ENCODE data around the gene ERH.
"Not testable (repeated sequence)": the region's sequence is repeated elsewhere in the genome, so short reads cannot be mapped to it uniquely, and the experiment has no call there.

Gene ERH

DNA sequence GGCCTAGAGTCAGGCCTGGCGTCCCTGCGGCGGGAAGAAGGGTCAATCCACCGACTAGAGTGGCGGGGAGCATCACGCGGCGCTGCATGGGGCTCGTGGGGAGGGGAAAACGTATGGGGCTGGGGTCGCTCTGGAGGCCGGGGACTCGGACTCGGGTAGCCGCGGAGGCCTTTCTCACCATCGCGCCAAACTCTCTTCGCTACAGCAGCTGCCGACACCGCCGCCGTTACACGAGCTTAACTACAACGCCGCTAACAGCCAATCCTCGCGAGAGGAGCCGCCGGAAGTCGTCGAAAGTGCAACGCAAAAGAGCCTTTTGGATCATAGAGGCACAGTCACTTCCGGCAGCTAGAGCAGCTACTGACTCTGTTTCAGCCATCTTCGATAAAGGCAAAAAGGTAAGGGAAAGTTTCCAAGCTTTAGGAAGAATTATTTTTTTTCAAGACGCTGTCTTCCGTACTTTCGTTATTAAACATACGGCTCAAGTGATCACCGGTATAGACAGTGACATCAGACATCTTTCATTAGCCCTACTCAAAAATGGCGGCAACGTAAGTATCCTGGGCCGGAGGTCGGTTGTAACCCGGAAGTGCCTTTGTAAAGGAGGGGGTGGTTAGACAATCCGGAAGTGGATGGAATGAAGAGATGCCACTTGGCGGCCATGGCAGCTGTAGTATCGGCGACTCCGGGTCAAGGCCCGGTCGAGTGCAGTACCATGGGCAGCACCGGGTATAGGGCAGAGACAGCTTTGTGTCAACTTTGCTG lies at the start of gene ERH, which contains the start of gene SLC39A9:
Gene ERH, minus strand, starts transcription at position 247 of the 765 bp plus-strand sequence. Its CDS starts 66 bp downstream, at position 181.
Gene SLC39A9, plus strand, starts transcription at position 640 of the 765 bp plus-strand sequence. CDS start 678 bp downstream, outside the sequence.
- DNase-seq: peak; percentile 98

DNA sequence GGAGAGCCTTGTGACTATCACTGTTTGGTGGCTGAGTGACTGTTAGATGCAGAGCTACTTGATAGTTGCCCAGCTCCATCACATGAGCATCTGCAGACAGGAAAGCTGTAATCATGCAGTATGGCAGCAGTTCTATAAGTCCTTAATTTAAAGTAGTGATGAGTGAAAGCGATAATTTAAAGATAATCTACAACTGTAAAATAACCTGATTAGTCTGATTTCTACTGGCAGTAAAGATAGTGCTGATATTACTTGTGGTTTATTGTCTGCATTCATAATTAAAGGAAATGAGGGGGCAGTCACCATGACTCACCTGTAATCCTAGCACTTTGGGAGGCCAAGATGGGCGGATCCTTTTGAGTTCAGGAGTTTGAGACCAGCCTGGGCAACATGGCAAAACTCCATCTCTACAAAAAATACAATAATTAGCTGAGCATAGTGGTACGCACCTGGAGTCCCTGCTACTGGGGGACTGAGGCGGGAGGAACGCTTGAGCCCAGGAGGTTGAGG lies 45.3 kb upstream of the ERH start:
- DNase-seq: no peak

DNA sequence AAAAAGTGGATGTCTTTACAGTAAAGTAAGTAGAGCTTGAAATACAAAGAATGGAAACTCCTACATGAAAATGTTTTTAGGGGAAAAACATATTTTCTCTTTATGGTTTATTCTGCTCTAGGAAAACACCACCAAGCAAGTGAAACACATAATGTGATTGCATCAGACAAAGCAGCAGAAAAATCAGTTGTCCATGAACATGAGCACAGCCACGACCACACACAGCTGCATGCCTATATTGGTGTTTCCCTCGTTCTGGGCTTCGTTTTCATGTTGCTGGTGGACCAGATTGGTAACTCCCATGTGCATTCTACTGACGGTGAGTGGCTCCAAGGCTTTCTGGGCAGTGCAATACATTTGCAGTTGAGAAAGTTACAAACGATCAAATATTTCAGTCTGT lies 43.8 kb upstream of the ERH start:
- DNase-seq: no peak

DNA sequence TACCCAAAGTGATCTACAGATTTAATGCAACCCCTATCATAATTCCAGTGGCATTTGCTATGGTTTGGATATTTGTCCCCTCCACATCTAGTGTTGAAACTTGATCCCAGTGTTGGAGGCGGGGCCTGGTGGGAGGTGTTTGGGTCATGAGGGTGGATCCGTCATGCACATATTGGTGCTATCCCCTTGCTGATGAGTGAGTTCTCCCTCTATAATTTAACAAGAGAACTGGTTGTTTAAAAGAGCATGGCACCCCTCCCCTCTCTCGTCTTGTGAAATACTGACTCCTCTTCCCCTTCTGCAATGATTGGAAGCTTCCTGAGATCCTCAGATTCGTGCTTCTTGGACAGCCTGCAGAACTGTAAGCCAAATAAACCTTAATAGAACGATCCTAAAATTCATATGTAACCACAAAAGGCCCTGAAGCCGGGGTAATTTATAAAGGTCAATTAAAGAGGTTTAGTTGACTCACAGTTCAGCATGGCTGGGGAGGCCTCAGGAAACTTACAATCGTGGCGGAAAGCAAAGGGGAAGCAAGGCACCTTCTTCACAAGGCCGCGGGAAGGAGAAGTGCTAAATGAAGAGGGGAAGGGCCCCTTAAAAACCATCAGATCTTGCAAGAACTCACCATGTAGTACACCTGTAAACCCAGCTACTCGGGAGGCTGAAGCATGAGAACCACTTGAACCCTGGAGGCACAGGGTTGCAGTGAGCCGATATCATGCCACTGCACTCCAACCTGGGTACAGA lies 41.6 kb upstream of the ERH start:
- no peak for DNase-seq

DNA sequence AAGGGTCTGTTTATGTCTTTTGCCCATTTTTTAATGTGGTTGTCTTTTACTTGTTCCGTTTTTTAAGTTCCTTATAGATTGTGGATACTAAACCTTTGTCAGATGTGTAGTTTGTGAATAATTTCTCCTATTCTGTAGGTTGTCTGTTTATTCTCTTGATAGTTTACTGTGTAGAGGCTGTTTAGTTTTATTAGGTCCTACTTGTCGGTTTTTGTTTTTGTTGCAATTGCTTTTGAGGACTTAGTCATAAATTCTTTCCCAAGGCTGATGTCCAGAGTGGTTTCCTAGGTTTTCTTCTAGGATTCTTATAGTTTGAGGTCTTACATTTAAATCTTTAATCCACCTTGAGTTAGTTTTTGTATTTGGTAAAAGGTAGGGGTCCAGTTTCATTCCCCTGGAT lies 34.3 kb upstream of the ERH start:
- no peak for DNase-seq

DNA sequence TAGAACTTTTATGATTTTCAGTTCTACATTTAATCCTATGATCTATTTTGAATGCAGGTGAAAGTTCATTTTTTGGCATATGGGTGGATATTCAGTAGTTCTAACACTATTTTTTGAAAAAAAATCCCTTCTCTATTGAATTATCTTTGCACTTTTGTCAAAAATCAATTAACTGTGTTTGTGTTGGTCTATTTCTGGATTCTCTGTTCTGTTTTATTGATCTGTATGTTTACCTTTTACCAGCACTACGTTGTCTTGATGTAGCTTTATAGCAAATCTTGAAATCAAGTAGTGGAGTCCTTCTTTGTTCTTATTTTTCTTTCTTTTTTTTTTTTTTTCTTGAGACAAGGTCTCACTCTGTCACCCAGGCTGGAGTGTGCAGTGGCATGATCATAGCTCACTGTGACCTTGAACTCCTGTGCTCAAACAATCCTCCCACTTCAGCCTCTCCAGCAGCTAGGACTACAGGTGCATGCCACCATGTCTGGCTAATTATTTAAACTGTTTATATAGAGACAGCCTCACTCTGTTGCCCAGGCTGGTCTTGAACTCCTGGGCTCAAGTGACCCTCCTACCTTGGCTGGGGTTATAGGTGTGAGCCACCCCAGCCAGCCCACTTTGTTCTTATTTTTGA lies 32.3 kb upstream of the ERH start:
- DNase-seq: no peak

DNA sequence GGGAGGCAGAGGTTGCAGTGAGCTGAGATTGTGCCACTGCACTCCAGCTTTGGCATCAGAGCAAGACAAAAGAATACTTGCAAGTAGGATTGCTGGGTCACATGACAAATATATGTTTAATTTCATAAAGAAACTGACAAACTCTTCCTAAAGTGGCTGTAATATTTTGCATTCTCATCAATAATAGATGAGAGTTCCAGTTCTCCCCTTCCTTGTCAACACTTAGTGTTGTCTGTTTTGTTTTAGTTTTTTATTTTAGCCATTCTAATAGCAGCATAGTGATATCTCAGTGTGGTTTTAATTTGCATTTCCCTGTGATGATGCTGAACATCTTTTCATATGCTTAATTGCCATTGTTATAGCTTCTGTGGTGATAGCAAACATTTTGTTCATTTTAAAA lies 31.5 kb upstream of the ERH start:
- DNase-seq: no peak

DNA sequence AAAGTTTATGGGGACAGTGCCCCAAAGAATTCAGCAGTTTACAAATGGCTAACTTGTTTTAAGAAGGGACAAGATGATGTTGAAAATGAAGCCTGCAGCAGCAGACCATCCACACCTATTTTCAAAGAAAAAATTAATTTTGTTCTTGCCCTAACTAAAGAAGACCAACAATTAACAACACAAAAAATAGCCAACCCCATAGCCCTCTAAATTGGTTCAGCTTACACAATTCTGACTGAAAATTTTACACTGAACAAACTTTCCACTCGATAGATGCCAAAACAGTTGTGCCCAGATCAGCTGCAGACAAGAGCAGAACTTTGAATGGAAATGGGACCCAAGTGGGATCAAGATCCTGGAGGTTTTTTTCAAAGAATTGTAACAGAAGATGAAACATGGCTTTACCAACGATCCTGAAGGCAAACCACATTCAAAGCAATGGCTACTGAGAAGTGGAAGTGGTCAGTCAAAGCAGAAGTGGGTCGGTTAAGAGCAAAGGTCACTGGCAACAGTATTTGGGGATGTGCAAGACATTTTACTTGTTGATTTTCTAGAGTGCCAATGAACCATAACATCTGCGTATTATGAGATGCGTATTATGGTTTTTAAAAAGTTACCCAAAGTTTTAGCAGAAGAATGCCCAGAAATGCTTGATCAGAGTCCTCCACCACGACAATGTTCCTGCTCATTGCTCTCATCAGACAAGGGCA lies 30.3 kb upstream of the ERH start:
- DNase-seq: no peak

DNA sequence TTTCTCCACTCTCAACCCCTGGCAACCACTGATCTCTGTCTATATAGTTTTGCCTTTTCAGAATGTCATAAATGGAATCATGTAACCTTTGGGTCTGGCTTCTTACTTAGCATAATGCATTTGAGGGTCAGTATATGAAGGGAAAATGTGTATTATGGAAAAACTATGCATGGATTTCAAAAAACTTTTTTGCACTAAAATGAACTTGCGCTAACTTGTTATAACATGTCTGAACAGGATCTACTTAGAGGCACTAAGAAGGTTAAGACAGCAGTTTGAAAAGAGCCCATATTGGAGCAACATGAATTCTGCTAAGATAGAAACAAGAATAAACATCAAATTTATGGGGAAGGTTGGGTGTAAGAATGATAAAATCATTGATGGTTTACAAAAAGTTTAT lies 29.5 kb upstream of the ERH start:
- no peak for DNase-seq

DNA sequence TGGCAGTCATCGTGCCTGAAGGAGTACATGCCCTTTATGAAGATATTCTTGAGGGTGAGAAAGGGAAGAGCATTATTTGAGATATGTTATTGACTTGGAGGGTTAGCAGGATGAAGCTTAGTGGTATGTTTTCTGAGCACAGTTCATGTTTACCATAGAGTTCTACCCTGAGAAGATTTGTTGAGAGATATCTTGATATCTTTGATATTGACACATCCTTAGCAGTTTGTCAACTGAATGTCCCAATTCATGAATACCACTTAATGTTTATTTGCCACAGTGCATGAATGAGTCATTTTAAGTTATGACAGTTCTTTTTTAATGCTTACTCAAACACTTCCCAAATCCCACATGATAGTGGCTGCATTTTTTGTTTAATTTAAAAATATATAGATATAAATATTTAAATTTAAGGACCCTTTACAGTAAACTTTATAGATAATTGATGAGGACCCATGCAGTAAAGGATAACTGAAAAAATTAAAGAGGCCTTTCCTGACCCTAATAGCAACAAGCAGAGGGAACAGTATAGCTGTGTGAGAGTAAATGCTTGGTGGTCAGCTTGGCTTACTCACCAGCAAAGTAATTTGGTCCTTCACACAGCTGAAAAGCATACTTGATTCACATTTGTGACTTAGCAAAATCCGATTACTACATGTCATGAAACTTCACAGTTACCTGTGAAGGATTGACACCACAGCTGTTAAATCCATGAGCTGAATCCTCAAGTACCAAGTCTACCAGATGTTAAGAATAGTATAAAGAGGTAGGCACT lies 26.2 kb upstream of the ERH start:
- DNase-seq: no peak

DNA sequence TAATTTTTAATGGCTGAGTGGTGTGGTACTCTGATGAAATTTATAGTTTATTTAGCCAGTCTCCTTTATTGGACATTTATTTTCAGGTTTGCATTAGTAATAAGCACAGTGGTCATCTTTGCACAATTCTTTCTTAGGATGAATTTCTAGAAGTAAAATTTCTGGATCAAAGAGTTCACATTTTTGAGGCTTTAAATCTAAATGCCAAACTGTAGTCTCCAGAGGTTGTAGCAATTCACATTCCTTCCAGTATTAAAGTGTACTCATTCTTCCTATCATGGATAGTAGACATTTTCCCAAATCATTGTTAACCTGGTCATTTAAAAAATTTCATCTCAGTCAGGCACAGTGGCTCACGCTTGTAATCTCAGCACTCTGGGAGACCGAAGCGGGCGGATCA lies 25.2 kb upstream of the ERH start:
- no peak for DNase-seq

DNA sequence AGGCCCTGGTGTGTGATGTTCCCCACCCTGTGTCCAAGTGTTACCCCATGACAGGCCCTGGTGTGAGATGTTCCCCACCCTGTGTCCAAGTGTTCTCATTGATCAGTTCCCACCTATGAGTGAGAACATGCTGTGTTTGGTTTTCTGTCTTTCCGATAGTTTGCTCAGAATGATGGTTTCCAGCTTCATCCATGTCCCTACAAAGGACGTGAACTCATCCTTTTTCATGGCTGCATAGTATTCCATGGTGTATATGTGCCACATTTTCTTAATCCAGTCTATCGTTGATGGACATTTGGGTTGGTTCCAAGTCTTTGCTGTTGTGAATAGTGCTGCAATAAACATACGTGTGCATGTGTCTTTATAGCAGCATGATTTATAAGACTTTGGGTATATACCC lies 18.0 kb upstream of the ERH start:
- not testable (repeated sequence) for DNase-seq

DNA sequence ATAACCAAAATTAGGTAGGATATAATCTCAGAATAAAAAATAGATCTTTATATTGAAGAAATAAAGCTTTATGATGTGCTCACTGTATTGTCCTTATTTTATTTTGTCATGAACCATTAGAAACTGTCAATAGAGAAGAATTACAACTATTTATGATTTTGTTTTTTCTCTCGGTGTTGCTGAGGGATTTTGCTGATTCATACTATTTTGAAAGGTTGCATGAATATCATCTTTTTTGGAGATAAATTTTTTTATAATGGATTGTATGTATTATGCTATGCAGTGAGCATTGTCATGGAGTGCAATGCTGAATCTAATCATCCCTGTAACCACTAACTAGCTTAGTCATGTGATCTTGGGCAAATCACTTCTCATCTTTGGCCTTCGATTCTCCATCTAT lies 15.4 kb upstream of the ERH start:
- DNase-seq: no peak

DNA sequence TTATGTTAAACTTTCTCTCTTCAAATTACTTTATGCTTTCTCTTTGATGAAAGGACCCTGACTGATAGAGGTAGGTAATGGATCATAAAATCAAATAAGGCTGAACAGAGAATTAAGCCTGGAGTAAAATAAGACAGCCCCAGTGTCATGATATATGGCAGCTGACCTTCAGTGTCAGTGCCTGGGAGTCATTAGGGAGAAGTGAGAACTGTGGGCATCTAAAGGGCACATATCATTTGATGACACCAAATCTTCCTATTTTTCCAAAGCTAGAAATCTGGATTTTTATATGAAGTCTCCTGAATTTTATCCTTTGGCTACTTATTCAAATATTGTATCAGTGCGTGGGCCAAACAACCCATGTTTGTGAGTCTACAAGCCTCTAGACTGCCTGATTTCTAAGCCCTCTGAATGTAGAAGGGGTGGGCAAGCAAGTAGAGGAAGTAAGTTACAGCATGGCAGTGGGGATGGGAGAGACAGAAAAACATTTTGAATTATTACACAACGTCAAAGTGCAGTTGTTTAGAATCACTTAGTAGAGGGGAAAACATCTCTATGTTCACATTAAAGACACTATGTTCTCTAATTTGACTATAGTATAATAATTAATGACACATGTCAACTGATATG lies 10.3 kb upstream of the ERH start:
- no peak for DNase-seq

DNA sequence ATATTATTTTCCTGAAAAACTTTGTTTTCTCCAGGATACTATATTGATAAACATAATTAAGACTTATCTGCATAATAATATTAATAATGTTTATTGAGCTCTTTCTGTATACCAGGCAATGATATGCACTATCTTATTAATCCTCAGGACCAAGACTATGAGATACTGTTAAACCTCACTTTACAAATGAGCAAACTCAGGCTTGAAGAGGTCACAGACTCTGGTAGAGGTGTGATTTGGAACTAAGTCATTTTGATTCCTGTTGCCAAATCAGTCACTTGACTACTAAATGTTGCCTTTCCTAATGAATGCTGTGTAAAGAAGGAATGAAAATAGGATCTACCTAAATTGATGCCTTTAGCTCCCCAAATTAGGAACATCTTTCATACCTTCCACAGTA lies 7.7 kb upstream of the ERH start:
- DNase-seq: no peak

DNA sequence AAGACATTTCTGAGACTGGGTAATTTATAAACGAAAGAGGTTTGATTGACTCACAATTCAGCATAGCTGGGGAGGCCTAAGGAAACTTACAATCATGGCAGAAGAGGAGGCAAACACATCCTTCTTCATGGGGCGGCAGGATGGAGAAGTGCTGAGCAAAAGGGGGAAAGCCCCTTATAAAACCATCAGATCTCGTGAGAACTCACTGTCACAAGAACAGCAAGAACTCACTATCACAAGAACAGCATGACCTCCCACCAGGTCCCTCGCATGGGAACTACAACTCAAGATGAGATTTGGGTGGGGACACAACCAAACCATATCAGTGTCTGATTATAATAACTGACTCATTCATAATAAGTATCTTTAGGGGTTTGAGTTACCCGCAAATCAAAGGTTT lies 6.8 kb upstream of the ERH start:
- DNase-seq: no peak

DNA sequence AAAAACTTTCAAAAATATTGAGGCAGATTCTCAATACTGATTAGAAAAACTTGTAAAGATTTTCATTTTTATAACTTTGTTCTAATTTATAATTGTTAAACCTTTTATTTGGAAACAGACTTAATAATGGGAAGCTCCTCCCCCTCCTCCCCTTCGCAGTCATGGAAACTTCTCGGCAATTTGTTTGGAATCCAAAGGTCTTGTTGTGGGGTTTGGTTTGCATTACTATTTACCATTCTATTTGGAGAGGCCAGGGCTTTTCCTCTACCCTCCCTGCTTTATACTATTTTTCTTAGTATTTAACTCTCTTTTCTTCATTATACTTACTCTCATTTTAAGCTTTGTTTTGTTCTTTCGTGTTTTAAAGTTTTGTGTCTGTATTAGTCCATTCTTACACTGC lies 6.4 kb upstream of the ERH start:
- no peak for DNase-seq

DNA sequence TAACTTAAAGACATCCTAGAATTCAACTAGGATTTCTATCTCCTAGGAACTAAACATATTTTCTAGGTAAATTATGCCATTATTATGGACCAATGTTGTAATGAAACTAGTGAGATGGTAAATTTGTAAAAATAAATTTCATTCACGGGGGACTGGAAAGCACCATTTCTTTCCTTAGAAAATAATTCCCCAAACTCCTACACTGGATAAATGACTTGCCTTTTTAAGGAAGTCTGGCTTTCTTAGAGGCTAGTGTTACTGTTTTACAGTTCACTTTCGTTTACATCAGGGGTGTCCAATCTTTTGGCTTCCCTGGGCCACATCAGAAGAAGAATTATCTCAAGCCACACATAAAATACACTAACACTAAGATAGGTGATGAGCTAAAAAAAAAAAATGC lies 3.7 kb upstream of the ERH start:
- no peak for DNase-seq

DNA sequence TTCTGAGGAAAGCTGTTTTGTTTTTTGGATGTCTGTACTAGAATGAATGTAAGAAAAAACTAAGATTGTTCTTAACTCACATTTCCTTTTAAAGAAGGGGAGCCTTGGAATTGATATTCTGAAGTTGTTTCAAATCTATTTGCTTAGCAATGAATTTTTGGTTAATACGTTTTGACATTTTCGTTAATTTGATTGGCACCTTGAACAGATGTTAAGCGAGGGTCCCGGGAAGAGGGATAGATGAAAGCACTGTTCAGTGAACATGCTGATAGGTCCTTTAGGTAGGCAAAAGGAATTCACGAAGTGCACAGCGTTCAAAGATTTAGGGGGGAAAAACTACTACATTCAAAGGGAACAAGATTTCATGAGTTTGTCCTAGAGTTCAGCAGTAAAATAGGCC lies 2.1 kb upstream of the ERH start:
- no peak for DNase-seq

DNA sequence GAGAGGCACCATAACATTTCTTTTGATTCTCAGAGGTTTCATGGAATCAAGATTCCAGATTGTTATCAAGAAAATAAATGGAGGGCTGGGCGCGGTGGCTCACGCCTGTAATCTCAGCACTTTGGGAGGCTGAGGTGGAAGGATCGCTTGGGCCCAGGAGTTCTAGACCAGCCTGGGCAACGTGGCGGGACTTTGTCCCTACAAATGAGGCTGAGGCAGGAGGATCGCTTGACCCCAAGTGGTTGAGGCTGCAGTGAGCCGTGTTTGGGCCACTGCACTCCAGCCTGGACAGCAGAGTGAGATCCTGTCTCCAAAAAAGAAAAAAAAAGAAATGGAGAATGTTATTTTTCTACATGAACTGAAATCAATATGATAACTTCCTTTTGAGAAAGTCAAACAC lies 1.7 kb upstream of the ERH start:
- no peak for DNase-seq

DNA sequence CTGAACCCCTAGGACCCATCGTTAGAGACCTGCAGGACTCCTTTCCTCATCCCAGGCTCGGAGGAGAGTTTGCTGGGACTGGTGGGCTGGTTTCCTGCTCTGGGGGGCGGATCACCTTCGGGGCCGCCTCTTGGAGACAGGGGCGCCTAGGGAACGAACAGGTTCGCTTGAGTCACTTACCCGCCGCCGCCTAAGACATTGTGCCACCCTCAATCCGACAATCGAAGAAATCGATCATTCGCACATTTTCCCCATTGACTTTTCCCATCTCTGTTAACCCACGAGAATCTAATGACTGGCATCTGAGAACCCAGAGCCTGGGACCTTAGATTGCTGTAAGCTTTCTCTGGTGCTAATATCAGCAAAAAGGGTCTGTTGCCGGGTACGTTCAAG lies 715 bp upstream of the ERH start:
- DNase-seq: no peak

DNA sequence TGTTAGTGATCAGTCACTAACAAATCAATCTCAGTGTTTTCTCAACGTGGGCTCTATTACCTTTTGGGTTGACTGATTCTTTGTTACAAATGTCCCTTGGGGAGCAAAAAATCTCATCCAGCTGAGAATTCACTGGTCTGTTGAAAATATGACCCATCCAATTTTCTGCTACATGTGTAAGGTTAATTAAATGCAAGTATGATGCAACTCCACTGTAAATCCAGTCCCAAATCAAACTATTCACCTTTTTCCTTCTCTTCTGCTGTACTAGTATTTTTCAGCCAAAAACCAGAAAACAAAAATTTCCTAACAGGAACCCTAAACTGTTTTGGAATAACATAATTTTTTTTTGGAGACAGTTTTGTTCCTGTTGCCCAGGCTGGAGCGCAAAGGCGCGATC lies 2.2 kb downstream of the ERH start:
- DNase-seq: no peak
